ENCODE measurements around the gene ECE1.
A peak's percentile ranks its signal among the peaks of the same experiment; 100 is the strongest.
"Not testable (repeated sequence)": the region's sequence is repeated elsewhere in the genome, so short reads cannot be mapped to it uniquely, and the experiment has no call there.

The ECE1 gene

DNA sequence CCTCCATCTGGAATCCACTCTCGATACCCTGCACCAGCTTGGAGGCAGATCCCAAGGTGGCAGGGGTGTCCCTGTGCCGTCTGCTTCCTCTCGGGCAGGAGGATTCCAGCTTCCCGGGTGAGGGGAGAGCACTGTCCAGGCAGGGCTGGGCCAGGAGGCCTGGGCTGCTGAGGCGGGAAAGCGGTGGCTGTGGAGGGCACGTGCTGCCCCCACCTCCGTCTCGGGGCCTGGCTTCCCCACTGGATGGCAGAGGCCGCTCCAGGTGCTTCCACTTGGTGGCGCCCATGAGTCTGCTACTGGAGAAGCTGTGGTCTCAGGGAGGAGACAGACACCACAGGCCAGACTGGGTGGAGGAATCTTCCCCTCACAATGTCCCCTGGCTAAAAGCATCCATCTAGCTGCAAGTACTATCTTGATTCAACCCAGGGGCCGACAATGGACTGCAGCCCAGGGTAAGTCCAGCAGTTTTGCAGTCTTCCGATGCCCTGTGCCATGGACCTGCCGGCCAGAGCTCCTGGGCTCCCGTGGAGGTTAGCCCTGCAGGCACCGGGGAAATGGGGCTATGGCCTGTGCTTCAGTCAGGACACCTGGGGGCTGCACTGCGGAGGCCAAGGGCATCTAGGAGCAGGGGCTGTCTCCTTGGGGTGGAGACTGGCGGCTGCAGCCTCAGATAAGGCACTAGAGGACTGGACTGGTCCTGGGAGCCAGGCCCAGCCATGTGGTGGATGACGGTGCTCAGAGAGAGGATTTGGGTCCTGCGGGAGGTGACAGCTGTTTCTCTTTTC lies 72.3 kb downstream of the ECE1 start:
- no peak for DNase-seq

DNA sequence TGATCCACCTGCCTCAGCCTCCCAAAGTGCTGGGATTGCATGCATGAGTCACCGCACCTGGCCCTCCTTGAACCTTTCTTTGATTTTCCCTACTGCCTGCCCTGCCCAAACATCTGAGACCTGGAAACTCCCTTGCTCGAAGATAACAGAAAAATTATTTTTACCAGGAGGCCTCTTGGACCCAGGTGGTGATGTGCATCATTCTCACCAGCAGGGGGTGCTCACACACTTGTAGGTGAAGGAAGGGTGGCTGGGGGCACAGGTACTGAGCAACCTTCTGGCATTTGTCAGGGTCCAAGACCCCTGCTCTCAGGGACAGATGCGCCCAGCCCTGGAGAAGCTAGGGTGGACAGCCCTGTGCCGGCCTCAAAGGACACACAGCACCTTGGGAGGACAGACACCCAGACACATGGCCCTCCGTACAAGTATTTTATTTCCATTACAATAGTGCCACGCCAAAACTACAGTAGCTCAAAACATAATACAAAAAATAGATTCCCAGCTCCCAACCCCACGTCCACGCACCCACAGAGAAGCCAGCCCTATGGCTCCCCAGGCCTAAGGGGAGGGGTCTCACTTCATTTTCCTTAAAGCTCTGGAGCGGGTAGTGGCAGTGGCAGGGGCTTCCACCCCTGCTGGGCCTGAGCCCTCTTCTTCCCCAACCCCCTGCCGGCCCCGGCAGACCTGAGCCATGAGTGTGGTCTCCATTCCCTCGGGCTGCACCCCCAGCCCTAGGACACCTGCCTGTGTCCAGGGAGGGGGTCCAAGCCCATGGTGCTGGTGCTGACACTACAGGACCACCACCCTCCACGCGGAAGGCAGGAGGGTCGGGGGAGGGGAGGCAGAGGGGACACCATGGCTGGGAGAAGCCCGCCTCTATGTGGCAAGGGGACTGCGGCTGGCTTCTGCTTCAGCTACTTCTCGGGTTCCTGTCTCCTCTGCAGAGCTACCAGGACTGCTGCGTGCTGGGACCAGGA lies 73.1 kb downstream of the ECE1 start:
- DNase-seq = peak; percentile 28

DNA sequence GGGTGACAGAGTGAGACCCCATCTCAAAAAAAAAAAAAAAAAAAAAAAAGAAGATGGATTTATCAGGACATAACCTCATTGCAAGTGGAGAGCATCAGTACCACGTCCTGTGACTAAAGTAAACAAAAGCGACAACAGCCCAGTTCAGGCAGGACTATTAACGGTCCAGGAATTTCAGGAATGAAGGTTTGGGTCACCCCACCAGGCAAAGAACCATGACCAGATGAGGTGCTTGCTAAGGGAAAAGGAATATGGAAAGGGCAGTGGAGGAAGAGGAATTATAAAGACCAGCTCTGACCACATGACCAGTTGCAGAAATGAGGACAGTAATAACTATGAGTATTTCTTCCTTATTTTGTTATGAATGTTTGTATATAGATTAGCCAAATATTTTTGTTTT lies 78.1 kb downstream of the ECE1 start:
- peak; percentile 24 for DNase-seq

DNA sequence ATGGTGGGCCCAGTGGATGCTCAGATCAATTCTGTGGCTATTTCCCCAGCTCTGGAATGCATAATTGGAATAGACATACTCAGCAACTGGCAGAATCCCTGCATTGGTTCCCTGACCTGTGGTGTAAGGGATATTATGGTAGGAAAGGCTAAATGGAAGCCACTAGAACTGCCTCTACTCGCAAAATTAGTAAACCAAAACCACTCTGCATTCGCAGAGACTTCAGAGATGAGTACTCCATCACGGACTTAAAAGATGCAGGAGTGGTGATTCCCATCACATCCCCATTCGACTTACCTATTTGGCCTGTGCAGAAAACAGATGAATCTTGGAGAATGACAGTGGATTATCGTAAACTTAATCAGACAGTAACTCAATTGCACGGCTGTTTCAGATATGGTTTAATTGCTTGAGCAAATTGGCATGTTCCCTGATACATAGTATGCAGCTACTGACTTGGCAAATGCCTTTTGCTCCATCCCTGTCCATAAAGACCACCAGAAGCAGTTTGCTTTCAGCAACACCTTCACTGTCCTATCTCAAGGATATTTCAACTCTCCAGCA lies 82.0 kb downstream of the ECE1 start:
- DNase-seq = not testable (repeated sequence)

DNA sequence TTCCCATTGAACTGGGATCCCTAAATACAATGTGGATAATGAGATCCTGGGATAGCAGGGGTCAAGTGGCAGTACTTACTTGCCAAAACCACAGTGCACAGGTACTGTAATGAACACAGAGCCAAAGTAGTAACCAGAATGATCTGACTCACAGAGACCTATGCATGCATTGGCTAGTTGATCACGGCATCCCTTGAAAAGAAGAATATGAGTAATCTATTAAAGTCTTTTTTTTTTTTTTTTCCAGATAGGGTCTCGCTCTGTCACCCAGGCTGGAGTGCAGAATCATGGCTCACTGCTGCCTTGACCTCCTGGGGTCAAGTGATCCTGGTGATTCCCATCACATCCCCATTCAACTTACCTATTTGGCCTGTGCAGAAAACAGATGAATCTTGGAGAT lies 84.1 kb downstream of the ECE1 start:
- DNase-seq = no peak

DNA sequence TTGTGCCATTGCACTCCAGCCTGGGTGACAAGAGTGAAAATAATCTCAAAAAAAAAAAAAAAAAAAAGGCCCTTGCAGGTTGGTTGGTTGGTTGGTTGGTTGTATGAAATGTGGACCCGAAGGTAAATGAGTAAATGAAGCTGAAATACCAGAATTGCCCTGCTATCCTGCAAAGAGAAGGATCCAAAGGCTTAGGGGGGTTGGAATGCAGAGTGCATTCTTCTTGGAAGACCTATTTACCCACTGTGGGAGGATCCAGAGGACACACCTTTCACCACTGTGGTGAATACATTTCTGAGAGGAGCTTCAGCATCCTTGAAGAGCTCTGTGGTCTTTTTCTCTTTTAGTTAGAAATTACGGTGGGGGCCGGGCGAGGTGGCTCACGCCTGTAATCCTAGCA lies 84.8 kb downstream of the ECE1 start:
- no peak for DNase-seq

DNA sequence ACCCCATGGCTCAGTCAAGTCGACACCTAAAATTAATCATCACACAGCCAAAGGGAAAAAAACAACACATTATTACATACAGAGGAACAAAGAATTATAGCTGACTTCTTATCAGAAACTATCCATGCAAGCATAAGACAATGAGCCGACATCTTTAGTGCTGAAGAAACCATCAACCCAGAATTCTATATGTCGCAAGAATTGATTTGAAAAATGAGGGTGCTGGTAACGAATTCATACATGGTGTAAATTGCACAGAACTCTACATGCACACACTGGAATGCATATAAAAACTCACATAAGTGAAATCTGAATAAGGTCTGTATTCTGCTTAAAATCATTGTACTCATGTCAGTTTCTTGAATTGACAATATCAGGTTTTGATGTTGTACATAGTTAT lies 88.6 kb downstream of the ECE1 start:
- DNase-seq = no peak

DNA sequence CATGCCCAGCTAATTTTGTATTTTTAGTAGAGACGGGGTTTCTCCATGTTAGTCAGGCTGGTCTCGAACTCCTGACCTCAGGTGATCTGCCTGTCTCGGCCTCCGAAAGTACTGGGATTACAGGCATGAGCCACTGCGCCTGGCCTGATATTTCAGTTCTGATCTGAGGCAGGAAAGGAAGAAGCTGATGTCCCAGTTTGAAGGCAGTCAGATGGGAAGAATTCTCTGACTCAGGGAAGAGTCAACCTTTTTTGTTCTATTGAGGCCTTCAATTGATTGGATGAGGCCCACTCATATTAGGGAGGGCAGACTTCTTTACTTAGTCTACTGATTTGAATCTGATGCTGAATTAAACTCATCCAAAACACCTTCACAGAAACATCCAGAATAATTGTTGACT lies 89.0 kb downstream of the ECE1 start:
- peak; percentile 27 for DNase-seq

DNA sequence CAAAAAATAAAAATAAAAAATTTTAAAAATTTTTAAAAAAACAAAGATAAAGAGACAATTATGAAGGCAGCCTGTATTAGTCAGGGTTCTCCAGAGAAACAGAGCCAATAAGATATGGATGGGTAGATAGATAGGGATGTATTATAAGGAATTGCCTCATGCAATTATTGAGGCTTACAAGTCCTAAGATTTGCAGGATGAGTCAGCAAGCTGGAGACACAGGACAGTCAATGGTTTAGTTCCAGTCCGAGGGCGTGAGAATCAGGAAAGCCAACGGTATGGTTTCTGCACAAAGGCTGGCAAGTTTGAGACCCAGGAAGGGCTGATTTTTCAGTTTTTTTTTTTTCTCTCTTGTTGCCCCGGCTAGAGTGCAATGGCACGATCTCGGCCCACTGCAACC lies 89.5 kb downstream of the ECE1 start:
- peak; percentile 28 for DNase-seq

DNA sequence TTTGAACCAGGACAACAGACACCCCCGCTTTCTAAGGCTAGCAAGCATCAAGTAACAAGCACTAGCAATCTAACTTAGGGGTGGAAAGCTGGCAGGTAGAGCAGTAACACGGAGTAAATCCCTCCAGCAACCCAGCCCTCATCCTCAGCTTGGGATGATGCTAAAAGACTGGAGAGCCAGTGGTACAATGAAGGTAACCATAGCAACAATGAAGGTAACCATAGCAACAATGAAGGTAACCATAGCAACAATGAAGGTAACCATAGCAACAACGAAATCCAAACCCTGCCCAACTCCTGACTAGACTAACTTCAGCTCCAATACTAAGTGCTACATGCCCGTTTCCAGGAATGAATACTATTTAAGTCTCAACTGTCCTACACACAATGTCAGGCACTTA lies 91.3 kb downstream of the ECE1 start:
- no peak for DNase-seq

DNA sequence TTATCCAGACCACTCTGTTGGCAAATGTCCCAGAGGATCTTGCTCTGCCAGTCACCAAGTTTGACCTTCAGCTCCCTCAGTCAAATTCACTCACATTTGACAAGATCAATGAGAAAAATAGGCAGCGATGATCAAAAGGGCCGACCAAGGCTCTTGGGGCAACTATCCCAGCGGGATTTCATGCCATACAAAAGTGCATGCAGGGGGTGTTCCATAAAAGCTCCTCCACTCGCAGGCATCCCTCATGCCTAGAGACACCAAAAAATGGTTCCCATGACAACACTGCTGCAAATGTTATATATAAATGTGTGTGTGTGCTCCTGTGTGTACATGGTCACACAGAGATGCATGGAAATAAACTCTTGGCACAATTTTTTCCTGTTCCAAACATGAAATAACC lies 97.4 kb downstream of the ECE1 start:
- no peak for DNase-seq

DNA sequence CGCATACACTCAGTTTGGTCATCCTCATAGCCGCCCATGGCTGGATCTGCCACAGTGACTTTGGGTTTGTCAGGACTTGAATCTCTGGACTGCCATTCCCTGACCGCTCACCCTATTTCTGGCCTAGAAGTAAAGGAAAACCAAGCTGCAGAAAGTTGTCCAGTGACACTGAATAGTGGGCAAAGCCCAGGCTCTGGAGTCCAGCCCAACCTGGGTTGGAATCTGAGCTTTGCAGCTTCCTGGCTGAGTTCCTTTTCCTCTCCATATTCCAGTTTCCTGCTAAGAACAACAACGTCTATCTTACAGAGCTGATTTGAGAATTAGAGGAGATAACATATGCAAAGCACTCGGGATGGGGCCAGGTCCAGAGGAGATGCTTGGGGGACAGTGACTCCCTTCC lies 98.0 kb downstream of the ECE1 start:
- no peak for DNase-seq

DNA sequence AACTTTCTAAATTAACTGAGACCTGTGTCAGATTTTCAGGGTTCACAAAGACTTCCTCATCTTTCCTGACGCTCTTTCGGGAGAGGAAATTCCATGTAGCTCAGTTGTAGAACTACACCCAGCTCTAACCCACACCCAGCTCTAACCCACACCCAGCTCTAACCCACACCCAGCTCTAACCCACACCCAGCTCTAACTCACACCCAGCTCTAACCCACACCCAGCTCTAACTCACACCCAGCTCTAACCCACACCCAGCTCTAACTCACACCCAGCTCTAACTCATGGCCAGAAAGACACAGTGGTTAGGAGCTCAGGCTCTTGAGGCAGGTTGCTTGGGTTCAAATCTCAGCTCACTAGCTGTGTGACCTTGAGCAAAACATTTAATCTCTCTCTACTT lies 99.5 kb downstream of the ECE1 start:
- DNase-seq = not testable (repeated sequence)

DNA sequence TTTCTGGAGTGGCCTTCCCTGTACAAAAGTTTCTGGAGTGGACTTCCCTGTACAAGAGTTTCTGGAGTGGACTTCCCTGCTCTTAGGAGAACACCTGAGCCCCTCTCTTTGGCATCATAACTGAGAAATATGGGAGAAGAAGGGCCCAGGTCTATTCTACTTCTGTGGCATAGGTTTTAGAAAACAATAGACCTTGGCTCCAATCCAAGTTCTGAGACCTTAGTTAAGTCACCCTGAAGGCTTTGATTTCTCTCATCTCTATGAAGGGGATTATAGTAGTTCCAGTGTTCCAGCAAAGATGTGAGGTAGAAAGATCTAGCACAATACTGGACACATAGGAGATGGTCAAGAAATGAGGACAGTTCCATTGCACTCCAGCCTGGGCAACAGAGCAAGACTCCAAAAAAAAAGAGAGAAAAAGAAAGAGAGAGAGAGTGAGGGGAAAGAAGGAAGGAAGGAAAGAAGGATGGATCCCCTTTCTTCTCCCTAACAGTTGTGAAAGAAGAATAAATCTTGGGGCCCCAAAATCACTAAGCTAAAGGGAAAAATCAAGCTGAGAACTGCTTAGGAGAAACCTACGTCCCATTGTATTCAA lies 100.3 kb downstream of the ECE1 start:
- DNase-seq = no peak

DNA sequence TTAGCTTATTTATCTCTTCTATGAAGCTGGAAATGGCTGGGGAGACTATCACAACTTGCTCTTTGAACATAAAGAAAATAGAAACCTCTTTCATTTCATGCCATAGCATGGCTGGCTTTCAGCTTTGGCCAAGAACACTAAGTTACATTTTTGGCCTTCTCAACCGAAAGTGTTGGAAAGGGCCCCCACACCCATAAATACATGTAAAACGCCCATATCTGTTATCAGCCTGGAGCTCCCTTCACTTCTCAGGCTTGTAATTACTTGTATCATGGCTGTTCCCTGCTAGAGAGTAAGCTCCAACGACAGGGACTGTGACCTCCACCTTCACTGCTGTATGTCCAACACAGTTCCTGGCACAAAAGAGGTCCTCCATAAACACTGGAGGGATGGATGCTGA lies 100.8 kb downstream of the ECE1 start:
- no peak for DNase-seq

DNA sequence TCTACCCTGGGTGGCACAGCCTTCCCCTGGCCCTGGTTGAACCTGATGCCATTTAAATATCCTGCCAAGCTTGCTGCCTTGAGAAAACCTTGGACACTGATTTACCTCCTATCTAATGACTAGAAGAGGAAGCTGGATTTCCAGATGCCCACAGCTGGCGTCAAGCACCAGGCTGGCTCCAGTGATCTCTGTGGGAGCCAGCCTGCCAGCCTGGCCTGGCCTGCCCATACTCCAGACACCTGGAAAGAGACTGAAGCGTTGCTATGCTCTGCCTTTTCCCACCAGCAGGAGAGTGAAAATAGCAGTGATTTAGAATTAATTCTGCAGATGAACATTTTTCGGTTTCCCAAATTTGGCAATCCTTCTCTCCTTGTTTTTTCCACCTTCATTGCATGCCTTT lies 102.0 kb downstream of the ECE1 start:
- DNase-seq = no peak

DNA sequence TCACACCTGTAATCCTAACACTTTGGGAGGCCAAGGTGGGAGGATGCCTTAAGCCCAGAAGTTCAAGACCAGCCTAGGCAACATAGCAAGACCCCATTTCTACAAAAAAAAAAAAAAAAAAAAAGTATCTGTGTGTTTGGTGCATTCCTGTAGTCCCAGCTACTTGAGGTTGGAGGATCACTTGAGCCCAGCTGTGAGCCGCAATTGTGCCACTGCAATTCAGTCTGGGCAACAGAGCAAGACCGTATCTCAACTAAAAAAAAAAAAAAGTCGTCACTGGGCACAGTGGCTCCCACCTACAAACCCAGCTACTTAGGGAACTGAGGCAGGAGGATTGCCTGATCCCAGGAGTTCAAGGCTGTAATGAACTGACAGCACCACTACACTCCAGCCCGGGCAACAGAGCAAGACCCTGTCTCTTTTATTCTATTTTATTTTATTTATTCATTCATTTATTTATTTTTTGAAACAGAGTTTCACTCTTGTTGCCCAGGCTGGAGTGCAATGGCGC lies 105.0 kb downstream of the ECE1 start:
- DNase-seq = no peak

DNA sequence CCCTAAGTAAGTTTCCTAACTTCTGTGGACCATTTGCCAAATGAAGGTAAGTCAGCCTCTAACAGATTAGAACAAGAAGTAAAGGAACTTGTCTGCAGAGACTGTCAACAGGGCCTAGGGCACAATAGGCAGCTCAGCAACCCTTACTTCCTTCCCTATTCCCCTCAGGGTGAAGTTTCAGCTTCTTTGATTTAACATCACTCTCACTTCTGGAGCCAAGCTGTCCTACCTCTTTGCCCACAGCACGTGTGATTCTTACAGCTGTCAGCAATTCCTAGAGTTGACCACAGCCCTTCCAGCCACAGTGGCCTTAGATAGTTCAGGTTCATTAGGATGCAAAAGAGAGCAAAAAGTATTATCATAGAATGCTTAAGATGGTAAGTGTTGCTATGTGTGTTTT lies 106.0 kb downstream of the ECE1 start:
- no peak for DNase-seq

DNA sequence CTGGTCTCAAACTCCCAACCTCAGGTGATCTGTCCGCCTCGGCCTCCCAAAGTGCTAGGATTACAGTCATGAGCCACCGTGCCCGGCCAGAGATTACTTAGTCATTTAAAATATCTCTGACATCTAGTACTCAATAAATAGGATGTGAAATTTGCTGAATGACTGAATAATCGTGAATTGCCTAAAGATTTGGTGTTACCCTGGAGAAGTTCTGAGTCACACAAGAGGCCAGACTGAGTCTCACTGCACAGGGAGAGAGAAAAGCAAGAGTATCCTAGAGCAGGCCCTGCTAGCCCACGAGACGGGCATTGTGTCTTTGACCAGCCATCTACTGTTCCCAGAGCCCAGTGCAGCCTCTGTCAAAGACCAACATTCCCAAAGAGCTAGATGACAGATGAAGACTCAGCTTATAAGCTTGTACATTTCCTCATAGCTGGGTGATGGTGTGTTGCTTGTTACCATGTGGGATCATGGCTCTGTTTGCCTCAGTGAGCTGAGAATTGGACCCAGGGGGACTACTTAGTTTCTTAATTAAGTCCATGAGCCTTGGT lies 108.0 kb downstream of the ECE1 start:
- no peak for DNase-seq

DNA sequence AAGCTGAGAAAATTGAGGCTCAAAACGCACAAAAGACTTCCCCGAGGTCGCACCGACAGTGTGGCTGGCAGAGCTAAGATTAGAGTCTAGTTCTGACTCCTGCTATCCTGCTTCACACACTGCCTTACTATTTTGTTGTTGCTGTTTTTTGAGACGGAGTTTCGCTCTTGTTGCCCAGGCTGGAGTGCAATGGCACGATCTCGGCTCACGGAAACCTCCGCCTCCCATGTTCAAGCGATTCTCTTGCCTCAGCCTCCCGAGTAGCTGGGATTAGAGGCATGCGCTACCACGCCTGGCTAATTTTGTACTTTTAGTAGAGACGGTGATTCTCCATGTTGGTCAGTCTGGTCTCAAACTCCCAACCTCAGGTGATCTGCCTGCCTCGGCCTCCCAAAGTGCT lies 112.0 kb downstream of the ECE1 start:
- DNase-seq = not testable (repeated sequence)

DNA sequence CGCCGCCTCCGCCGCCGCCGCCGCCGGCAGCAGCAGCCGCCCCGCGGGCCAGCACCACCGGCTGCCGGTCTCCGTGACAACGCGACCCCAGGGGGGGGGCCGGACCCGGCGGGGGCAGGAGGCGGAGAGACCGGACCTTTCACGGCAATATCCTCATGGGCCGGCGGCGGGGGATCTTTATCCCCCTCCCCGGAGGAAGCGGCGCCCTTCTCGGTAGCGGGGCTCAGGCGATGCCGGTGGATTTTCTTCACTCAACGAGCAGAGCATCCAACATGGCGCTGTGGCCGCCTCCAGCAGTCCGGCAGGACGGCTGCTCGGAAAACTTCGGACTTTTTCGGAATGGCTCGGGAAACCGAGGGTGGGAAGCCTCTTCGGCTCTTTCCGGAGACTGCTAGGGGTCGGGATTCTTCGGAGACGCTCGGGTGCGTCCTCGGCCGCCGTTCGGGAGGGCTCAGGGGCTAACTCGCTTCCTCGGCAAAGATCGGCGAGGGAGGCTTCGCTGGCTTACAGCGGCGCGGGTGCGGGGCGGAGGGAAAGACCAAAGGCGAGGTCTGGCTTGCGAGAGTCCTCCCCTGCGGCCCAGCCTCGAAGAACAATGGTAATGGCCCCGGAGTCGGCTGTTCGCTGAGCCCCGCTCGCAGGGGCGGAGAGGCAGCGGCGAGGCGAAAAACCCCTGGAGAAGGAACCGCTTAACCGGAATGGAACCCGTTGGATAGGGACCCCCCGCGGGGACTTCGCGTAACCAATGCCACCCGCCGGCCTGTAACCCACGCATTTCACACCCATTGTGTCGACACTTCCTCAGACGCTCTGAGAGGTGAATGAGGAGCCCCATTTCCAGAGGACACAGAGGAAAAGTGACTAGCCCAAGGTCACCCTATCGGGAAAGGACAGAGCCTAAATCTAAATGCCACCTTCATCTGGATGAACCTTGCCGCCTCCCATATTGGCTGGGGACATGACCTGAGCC lies 113.4 kb downstream of the ECE1 start, which contains the start of gene EIF4G3:
TSS of gene EIF4G3 (minus strand) at position 312 of the 970 bp plus-strand sequence. CDS start 174,155 bp downstream, outside the sequence.
- peak; percentile 97 for DNase-seq
